ENCODE results near the gene SPEF2. TPM values are rescaled to one million over a fixed set of nuclear protein-coding genes. Genes with fewer than 3 reads are reported as not detected.

SPEF2 gene
- total and polyA plus RNA-seq, 2 donors (not counting 1 experiment from before 2014, with no cell fraction given), result 0.31 to 0.59 TPM

- ChIA-PET POLR2A (no interaction called here), CTCF (interaction anchor here (1.9 kb wide), 1 partner anchor 70 kb away, joined by 4 read pairs; no protein-coding TSS in a partner anchor)
- Histone ChIP-seq H2AFZ (ENCODE audit: insufficient read depth, low read depth, low read length, poor library complexity, severe bottlenecking) (no peak overlapping the region), H3K27ac (ENCODE audit: low read length in 2 of 2) (peak overlapping the region; percentile 54 to 57), H3K27me3 (replicated peaks in 1 of 4; ENCODE audit: control extremely low read depth in 1 of 4, control insufficient read depth in 3 of 4, insufficient read depth in 4 of 4, low read length in 3 of 4) (no peaks in the 10 kb centered on the region), H3K36me3 (replicated peaks in 1 of 2; ENCODE audit: control extremely low read depth in 1 of 2, control insufficient read depth in 1 of 2, extremely low read depth in 1 of 2, insufficient read depth in 2 of 2, low read length in 1 of 2) (no peaks in the 10 kb centered on the region), H3K4me3 (ENCODE audit: control extremely low read depth in 1 of 5, extremely low read depth in 1 of 5, insufficient read depth in 1 of 5, low read depth in 2 of 5, low read length in 4 of 5) (no peak overlapping the region), H3K9ac (ENCODE audit: low read length) (no peak overlapping the region), H4K20me1 (ENCODE audit: control insufficient read depth, insufficient read depth, low read length, poor library complexity, severe bottlenecking) (no peaks in the 10 kb centered on the region), H3K4me2 (replicated peaks; ENCODE audit: low read depth, low read length, poor library complexity, severe bottlenecking) (peak overlapping the region; percentile 36), H3K4me1 (ENCODE audit: control insufficient read depth in 2 of 2, insufficient read depth in 2 of 2, low read length in 2 of 2) (peaks cover 17 to 33% of the 10 kb centered on the region in 2 donors), H3K79me2 (ENCODE audit: control insufficient read depth, insufficient read depth, low read length) (no peaks in the 10 kb centered on the region), H3K9me3 (ENCODE audit: control extremely low read depth in 1 of 3, control insufficient read depth in 2 of 3, insufficient read depth in 1 of 3, low read length in 2 of 3) (no peaks in the 10 kb centered on the region)
- Mint-ChIP-seq H3K4me1 (peaks cover 28% of the 10 kb centered on the region), H3K4me3 (no peak overlapping the region), H3K27ac (peak overlapping the region; percentile 51), H3K27me3 (peaks cover 3% of the 10 kb centered on the region), H3K9me3 (ENCODE audit: insufficient read depth) (no peaks in the 10 kb centered on the region)
- ATAC-seq (ENCODE audit: low read depth), result peak; percentile 16
- no peak for DNase-seq
- intact Hi-C loops (cut with micrococcal nuclease), result no loop called here
- WGBS (ENCODE audit: insufficient coverage), result 17% methylated on average over 2 of the region's 3 CpGs
- TF ChIP-seq CTCF (IDR thresholded peaks at IDR 0.05) (no peak), EZH2 (IDR thresholded peaks at IDR 0.05; ENCODE audit: borderline replicate concordance, insufficient read depth, low read depth, low read length, poor library complexity, severe bottlenecking) (no peak)
These were observed 236.0 kb downstream of the SPEF2 start for GRCh38 chr5:35853631-35854030.

DNA sequence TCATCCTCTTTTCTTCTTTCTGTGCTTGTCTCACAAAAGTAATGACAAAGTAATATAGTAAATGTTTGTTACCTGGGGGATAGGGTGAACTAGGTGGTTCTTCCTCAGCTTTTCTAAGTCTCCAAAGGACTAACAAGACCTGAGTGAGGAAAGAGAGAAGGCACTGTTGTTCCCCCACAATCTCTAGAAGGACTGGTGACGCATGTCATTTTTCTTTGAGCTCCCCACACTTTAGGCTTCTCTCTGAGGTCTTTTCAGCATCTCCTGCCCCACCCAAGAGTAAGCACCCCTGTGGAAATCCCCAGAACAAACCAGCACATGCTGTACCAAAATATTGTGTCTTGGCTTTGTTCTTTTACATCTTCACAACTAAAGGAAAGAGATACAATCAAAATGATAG is 236.6 kb downstream of the SPEF2 start:
- DNase-seq, result peak; percentile 26
- ChIA-PET CTCF (interaction anchor here (1.9 kb wide), 1 partner anchor 69 kb away, joined by 4 read pairs; no protein-coding TSS in a partner anchor), POLR2A (no interaction called here)
- ATAC-seq (ENCODE audit: low read depth), result peak; percentile 44
- Mint-ChIP-seq H3K27me3 (peaks cover 3% of the 10 kb centered on the region), H3K4me1 (peaks cover 28% of the 10 kb centered on the region), H3K9me3 (ENCODE audit: insufficient read depth) (no peaks in the 10 kb centered on the region), H3K4me3 (peak overlapping the region; percentile 27), H3K27ac (peak overlapping the region; percentile 47)
- peaks cover 17 to 33% of the 10 kb centered on the region in 2 donors for H3K4me1 ChIP-seq (ENCODE audit: control insufficient read depth in 2 of 2, insufficient read depth in 2 of 2, low read length in 2 of 2)
- no peak overlapping the region for H3K9ac ChIP-seq (ENCODE audit: low read length)
- no peak overlapping the region for H3K4me3 ChIP-seq (ENCODE audit: control extremely low read depth in 1 of 5, extremely low read depth in 1 of 5, insufficient read depth in 1 of 5, low read depth in 2 of 5, low read length in 4 of 5)
- no peaks in the 10 kb centered on the region for H3K9me3 ChIP-seq (ENCODE audit: control extremely low read depth in 1 of 3, control insufficient read depth in 2 of 3, insufficient read depth in 1 of 3, low read length in 2 of 3)
- intact Hi-C loops (cut with micrococcal nuclease), result no loop called here
- peak overlapping the region; percentile 21 for H2AFZ ChIP-seq (ENCODE audit: insufficient read depth, low read depth, low read length, poor library complexity, severe bottlenecking)
- H3K27me3 ChIP-seq (replicated peaks in 1 of 4; ENCODE audit: control extremely low read depth in 1 of 4, control insufficient read depth in 3 of 4, insufficient read depth in 4 of 4, low read length in 3 of 4), result no peaks in the 10 kb centered on the region
- H4K20me1 ChIP-seq (ENCODE audit: control insufficient read depth, insufficient read depth, low read length, poor library complexity, severe bottlenecking), result no peaks in the 10 kb centered on the region
- H3K27ac ChIP-seq (ENCODE audit: low read length in 2 of 2), result peak overlapping the region; percentile 54 to 57
- peak overlapping the region; percentile 36 for H3K4me2 ChIP-seq (replicated peaks; ENCODE audit: low read depth, low read length, poor library complexity, severe bottlenecking)
- TF ChIP-seq EZH2 (IDR thresholded peaks at IDR 0.05; ENCODE audit: borderline replicate concordance, insufficient read depth, low read depth, low read length, poor library complexity, severe bottlenecking), result no peak
- no peak for TF ChIP-seq CTCF (IDR thresholded peaks at IDR 0.05)
- no peaks in the 10 kb centered on the region for H3K36me3 ChIP-seq (replicated peaks in 1 of 2; ENCODE audit: control extremely low read depth in 1 of 2, control insufficient read depth in 1 of 2, extremely low read depth in 1 of 2, insufficient read depth in 2 of 2, low read length in 1 of 2)
- no peaks in the 10 kb centered on the region for H3K79me2 ChIP-seq (ENCODE audit: control insufficient read depth, insufficient read depth, low read length)
- WGBS (ENCODE audit: insufficient coverage), result 0% methylated on average over 1 of the region's 1 CpG
